HFFc6 (cell line): ENCODE measurements around the gene KCNA2. TPM values are rescaled to one million over a fixed set of nuclear protein-coding genes. Genes with fewer than 3 reads are reported as not detected.

Experiments used
- DNase-seq: peaks from one replicate; pipeline ENCODE4 v3.0.0-alpha.2; 2018
- H3K27ac Mint-ChIP-seq: 2 replicates; pipeline ENCODE4 v1.8.0; 2020; ENCODE audit warnings: mild to moderate bottlenecking, mixed read lengths
- H3K27me3 Mint-ChIP-seq: 2 replicates; pipeline ENCODE4 v1.8.0; 2021; ENCODE audit warnings: mild to moderate bottlenecking, moderate library complexity, mixed read lengths; ENCODE audit not compliant: insufficient read depth
- H3K36me3 Mint-ChIP-seq: 2 replicates; pipeline ENCODE4 v1.8.0; 2021; ENCODE audit warnings: low read depth, mixed read lengths
- H3K4me1 Mint-ChIP-seq: 2 replicates; pipeline ENCODE4 v1.8.0; 2020; ENCODE audit warnings: low read depth, mixed read lengths
- H3K4me3 Mint-ChIP-seq: 2 replicates; pipeline ENCODE4 v1.8.0; 2020; ENCODE audit warnings: mild to moderate bottlenecking, moderate library complexity, mixed read lengths
- H3K9me3 Mint-ChIP-seq: 2 replicates; pipeline ENCODE4 v1.8.0; 2020; ENCODE audit warnings: mild to moderate bottlenecking, mixed read lengths
- CTCF ChIP-seq: fragments of 200-600 bp; sonication (generic); IDR thresholded peaks from 2 replicates; pipeline ENCODE4 v1.5.0; 2021; ENCODE audit warnings: antibody characterized with exemption, mild to moderate bottlenecking
- total RNA-seq, 6 experiments: library from RNA; stranded (reverse); fragmentation: NEBNext Ultra II Directional; extraction: Animal tissue kit (Norgen Biotek cat#: 25700); gene quantifications; 2 replicates in 1 of 6; 3 replicates in 5 of 6; pipeline ENCODE4 v1.2.3, GENCODE V29; 2021

Gene KCNA2
- total RNA-seq, 6 experiments from 2014 or later, result not detected

GRCh38 chr1:110563089-110563488 is 43.1 kb downstream of the KCNA2 start:
- Mint-ChIP-seq H3K27ac (no peak overlapping the region), H3K4me1 (peaks cover 6% of the 10 kb centered on the region; the same call in 1 of the 2 replicates), H3K36me3 (no peaks in the 10 kb centered on the region), H3K27me3 (peaks cover 56% of the 10 kb centered on the region), H3K4me3 (no peak overlapping the region), H3K9me3 (no peaks in the 10 kb centered on the region)
- TF ChIP-seq CTCF, result no peak
- DNase-seq, result no peak

- H3K4me3 Mint-ChIP-seq, result no peak overlapping the region
- H3K27me3 Mint-ChIP-seq, result peaks cover 55% of the 10 kb centered on the region
- no peaks in the 10 kb centered on the region for H3K9me3 Mint-ChIP-seq
- TF ChIP-seq CTCF, result no peak
- H3K36me3 Mint-ChIP-seq, result no peaks in the 10 kb centered on the region
- DNase-seq, result no peak
- H3K27ac Mint-ChIP-seq, result no peak overlapping the region
- peaks cover 6% of the 10 kb centered on the region; the same call in 1 of the 2 replicates for H3K4me1 Mint-ChIP-seq
These were observed 44.6 kb downstream of the KCNA2 start for GRCh38 chr1:110561596-110561995.

GRCh38 chr1:110559157-110559556 is 47.0 kb downstream of the KCNA2 start:
- peaks cover 42% of the 10 kb centered on the region for H3K27me3 Mint-ChIP-seq
- TF ChIP-seq CTCF, result no peak
- no peak for DNase-seq

GRCh38 chr1:110557481-110557880 is 48.7 kb downstream of the KCNA2 start:
- Mint-ChIP-seq H3K36me3 (no peaks in the 10 kb centered on the region), H3K4me1 (peaks cover 6% of the 10 kb centered on the region; the same call in 1 of the 2 replicates), H3K27me3 (peaks cover 31% of the 10 kb centered on the region), H3K4me3 (no peak overlapping the region), H3K9me3 (no peaks in the 10 kb centered on the region), H3K27ac (no peak overlapping the region)
- DNase-seq, result no peak
- TF ChIP-seq CTCF, result no peak

More at GRCh38 chr1:110559157-110559556, 47.0 kb downstream of the KCNA2 start:
- peaks cover 6% of the 10 kb centered on the region; the same call in 1 of the 2 replicates for H3K4me1 Mint-ChIP-seq
- H3K36me3 Mint-ChIP-seq, result no peaks in the 10 kb centered on the region
- no peak overlapping the region for H3K27ac Mint-ChIP-seq
- H3K9me3 Mint-ChIP-seq, result no peaks in the 10 kb centered on the region
- no peak overlapping the region for H3K4me3 Mint-ChIP-seq

- no peak for DNase-seq
- TF ChIP-seq CTCF, result no peak
- peaks cover 31% of the 10 kb centered on the region for H3K27me3 Mint-ChIP-seq
- H3K36me3 Mint-ChIP-seq, result no peaks in the 10 kb centered on the region
- no peaks in the 10 kb centered on the region for H3K9me3 Mint-ChIP-seq
- peaks cover 6% of the 10 kb centered on the region; the same call in 1 of the 2 replicates for H3K4me1 Mint-ChIP-seq
- no peak overlapping the region for H3K27ac Mint-ChIP-seq
- no peak overlapping the region for H3K4me3 Mint-ChIP-seq
These were observed 49.7 kb downstream of the KCNA2 start for GRCh38 chr1:110556471-110556807.
